K562 (cell line): ENCODE data around the gene GPC2. TPM values are rescaled to one million over a fixed set of nuclear protein-coding genes. Genes with fewer than 3 reads are reported as not detected.

Source experiments
- BRCA1 ChIP-seq, 2 experiments: fragments of 450-650 bp in 1 of 2; sonication (generic) in 1 of 2; formaldehyde crosslinking in 1 of 2; IDR thresholded peaks; 2 replicates each; pipeline versions ENCODE4 v1.5.0 to v1.6.1; 2017 to 2020; ENCODE audit warnings: mild to moderate bottlenecking in 1 of 2, missing genetic modification reagents in 1 of 2
- CBFB ChIP-seq: sonication (generic); formaldehyde crosslinking; IDR thresholded peaks from 2 replicates; pipeline ENCODE4 v1.4.0; 2020; ENCODE audit warnings: mild to moderate bottlenecking, missing genetic modification reagents
- HMGN3 ChIP-seq: IDR thresholded peaks from 2 replicates; pipeline ENCODE4 v1.6.1; 2011; ENCODE audit warnings: borderline replicate concordance, low read depth, mild to moderate bottlenecking, mixed read lengths, low read length; ENCODE audit not compliant: insufficient read length; ENCODE audit errors: extremely low read depth
- POLR2G ChIP-seq: fragments of 200-400 bp; formaldehyde crosslinking; IDR thresholded peaks from 2 replicates; pipeline ENCODE4 v1.6.1; 2017; ENCODE audit warnings: low read depth, mild to moderate bottlenecking, antibody characterized with exemption, low read length, moderate library complexity
- SOX6 ChIP-seq: fragments of 450-650 bp; IDR thresholded peaks from 2 replicates; pipeline ENCODE4 v1.6.1; 2014; ENCODE audit warnings: mild to moderate bottlenecking
- XRCC3 ChIP-seq: fragments of 450-650 bp; IDR thresholded peaks from 2 replicates; pipeline ENCODE4 v1.6.1; 2017; ENCODE audit warnings: mild to moderate bottlenecking, moderate library complexity
- ZBTB8A ChIP-seq: fragments of 450-650 bp; IDR thresholded peaks from 2 replicates; pipeline ENCODE4 v1.6.1; 2018; ENCODE audit warnings: mild to moderate bottlenecking, moderate library complexity; ENCODE audit not compliant: partially characterized antibody
- ZC3H11A ChIP-seq: IDR thresholded peaks from 2 replicates; pipeline ENCODE4 v1.6.1; 2012; ENCODE audit warnings: low read depth, low read length, improper control_type of control experiment
- ZC3H4 ChIP-seq: sonication (generic); formaldehyde crosslinking; IDR thresholded peaks from 2 replicates; pipeline ENCODE4 v1.9.0; 2021; ENCODE audit warnings: missing genetic modification reagents, borderline replicate concordance
- ZNF3 ChIP-seq: fragments of 250-450 bp; sonication (Bioruptor Pico); IDR thresholded peaks from 2 replicates; pipeline ENCODE4 v1.5.0; 2021; ENCODE audit warnings: mild to moderate bottlenecking, moderate library complexity
- ZNF347 ChIP-seq: fragments of 450-650 bp; formaldehyde crosslinking; IDR thresholded peaks from 2 replicates; pipeline ENCODE4 v1.4.0; 2020; ENCODE audit warnings: low read depth, mild to moderate bottlenecking, moderate library complexity
- polyA plus RNA-seq, 8 experiments: library from polyadenylated mRNA; depleted of rRNA in 4 of 8; stranded (reverse) in 5 of 8; unstranded in 3 of 8; fragments of >200 nt; fragmentation: Nextera tagmentation in 2 of 8; fragmentation: Illumina TruSeq in 1 of 8; extraction: Ambion mirVana in 2 of 8; extraction: Trizol in 1 of 8; gene quantifications; 2 replicates each; pipeline versions ENCODE4 v1.2.1 to v1.2.3, GENCODE V29; 2011 to 2014; ENCODE audit warnings: inconsistent platforms in 1 of 8, missing spikeins in 1 of 8
- total RNA-seq, 7 experiments: library from RNA; depleted of rRNA in 6 of 7; stranded (reverse); fragments of >200 nt in 6 of 7; fragmentation: Illumina TruSeq in 2 of 7; extraction: Trizol in 2 of 7; gene quantifications; 2 replicates each; pipeline versions ENCODE4 v1.2.1 to v1.2.3, GENCODE V29; 2011 to 2021; ENCODE audit warnings: low replicate concordance in 1 of 7
- TF ChIP-seq, protein P1 (sequence below): fragments of 250-450 bp; sonication (Bioruptor Pico); IDR thresholded peaks from 2 replicates; pipeline ENCODE4 v1.9.0; 2021; ENCODE audit warnings: mild to moderate bottlenecking, inconsistent platforms
- TF ChIP-seq, protein P2 (sequence below): sonication (generic); formaldehyde crosslinking; IDR thresholded peaks from 2 replicates; pipeline ENCODE4 v1.8.1; 2023; ENCODE audit warnings: missing genetic modification reagents, mild to moderate bottlenecking, borderline replicate concordance
- TF ChIP-seq, protein P3 (sequence below): fragments of 200-400 bp; formaldehyde crosslinking; IDR thresholded peaks from 2 replicates; pipeline ENCODE4 v1.6.1; 2017; ENCODE audit warnings: mild to moderate bottlenecking, low read depth, low read length, moderate library complexity
- TF ChIP-seq, protein P4 (sequence below): fragments of 450-650 bp; formaldehyde crosslinking; IDR thresholded peaks from 2 replicates; pipeline ENCODE4 v1.4.0; 2022; ENCODE audit warnings: missing genetic modification characterization

Gene GPC2
- total and polyA plus RNA-seq, 9 of the 15 experiments (the other 6 are each of a cell fraction or from before 2014, with no cell fraction given): 0.06 to 7.7 (median 1.4) TPM; not detected in 1

DNA sequence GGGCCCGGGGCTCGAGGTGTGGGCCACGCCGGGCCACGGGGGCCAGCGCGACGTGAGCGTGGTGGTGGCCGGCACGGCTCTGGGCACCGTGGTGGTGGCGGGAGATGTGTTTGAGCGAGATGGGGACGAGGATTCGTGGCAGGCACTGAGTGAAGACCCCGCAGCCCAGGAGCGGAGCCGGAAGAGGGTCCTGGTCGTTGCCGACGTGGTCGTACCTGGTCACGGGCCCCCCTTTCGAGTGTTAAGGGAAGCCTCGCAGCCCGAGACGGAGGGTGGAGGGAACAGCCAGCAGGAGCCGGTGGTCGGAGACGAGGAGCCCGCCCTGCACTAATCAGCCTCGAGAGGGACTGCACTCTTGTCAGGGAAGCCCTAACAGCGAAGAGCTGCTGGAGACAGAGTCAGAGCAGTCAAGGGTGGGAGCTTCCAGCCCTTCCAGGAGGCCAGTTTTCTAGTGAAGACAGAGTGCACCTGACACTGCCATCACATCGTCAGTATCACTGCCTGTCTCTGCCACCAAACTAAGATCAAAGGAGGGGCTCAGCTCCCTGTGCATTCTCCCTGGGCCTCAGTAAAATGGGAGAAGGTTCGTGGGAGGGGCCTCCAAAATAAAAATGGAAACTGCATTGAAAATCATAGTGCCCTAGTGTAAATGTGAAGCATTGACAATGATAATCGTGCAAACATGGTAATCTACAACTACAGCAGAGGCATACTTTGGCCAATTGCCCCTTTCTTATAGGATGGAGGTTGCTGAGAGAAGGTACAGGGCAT lies 49.1 kb downstream of the GPC2 start (continued):
- TF ChIP-seq, protein P1, sequence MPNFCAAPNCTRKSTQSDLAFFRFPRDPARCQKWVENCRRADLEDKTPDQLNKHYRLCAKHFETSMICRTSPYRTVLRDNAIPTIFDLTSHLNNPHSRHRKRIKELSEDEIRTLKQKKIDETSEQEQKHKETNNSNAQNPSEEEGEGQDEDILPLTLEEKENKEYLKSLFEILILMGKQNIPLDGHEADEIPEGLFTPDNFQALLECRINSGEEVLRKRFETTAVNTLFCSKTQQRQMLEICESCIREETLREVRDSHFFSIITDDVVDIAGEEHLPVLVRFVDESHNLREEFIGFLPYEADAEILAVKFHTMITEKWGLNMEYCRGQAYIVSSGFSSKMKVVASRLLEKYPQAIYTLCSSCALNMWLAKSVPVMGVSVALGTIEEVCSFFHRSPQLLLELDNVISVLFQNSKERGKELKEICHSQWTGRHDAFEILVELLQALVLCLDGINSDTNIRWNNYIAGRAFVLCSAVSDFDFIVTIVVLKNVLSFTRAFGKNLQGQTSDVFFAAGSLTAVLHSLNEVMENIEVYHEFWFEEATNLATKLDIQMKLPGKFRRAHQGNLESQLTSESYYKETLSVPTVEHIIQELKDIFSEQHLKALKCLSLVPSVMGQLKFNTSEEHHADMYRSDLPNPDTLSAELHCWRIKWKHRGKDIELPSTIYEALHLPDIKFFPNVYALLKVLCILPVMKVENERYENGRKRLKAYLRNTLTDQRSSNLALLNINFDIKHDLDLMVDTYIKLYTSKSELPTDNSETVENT (CRISPR knock-in tag): 0 out of 2 replicates have a peak, but pooled peaks have one; percentile 6
- TF ChIP-seq ZC3H11A (no peak), XRCC3 (no peak), POLR2G (0 out of 2 replicates have a peak, but pooled peaks have one; percentile 31), HMGN3 (peak; percentile 12), ZNF347 (CRISPR knock-in tag) (no peak), ZNF3 (no peak), ZC3H4 (0 out of 2 replicates have a peak, but pooled peaks have one; percentile 72), CBFB (0 out of 2 replicates have a peak, but pooled peaks have one; percentile 43), SOX6 (0 out of 2 replicates have a peak, but pooled peaks have one; percentile 1), ZBTB8A (no peak), BRCA1 (IDR thresholded peaks at IDR 0.05) (no peak), BRCA1 (CRISPR knock-in tag; IDR thresholded peaks at IDR 0.05) (0 out of 2 replicates have a peak, but pooled peaks have one; percentile 32)
- TF ChIP-seq, protein P2, sequence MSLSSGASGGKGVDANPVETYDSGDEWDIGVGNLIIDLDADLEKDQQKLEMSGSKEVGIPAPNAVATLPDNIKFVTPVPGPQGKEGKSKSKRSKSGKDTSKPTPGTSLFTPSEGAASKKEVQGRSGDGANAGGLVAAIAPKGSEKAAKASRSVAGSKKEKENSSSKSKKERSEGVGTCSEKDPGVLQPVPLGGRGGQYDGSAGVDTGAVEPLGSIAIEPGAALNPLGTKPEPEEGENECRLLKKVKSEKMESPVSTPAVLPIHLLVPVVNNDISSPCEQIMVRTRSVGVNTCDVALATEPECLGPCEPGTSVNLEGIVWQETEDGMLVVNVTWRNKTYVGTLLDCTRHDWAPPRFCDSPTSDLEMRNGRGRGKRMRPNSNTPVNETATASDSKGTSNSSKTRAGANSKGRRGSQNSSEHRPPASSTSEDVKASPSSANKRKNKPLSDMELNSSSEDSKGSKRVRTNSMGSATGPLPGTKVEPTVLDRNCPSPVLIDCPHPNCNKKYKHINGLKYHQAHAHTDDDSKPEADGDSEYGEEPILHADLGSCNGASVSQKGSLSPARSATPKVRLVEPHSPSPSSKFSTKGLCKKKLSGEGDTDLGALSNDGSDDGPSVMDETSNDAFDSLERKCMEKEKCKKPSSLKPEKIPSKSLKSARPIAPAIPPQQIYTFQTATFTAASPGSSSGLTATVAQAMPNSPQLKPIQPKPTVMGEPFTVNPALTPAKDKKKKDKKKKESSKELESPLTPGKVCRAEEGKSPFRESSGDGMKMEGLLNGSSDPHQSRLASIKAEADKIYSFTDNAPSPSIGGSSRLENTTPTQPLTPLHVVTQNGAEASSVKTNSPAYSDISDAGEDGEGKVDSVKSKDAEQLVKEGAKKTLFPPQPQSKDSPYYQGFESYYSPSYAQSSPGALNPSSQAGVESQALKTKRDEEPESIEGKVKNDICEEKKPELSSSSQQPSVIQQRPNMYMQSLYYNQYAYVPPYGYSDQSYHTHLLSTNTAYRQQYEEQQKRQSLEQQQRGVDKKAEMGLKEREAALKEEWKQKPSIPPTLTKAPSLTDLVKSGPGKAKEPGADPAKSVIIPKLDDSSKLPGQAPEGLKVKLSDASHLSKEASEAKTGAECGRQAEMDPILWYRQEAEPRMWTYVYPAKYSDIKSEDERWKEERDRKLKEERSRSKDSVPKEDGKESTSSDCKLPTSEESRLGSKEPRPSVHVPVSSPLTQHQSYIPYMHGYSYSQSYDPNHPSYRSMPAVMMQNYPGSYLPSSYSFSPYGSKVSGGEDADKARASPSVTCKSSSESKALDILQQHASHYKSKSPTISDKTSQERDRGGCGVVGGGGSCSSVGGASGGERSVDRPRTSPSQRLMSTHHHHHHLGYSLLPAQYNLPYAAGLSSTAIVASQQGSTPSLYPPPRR (CRISPR knock-in tag): no peak
- TF ChIP-seq, protein P3, sequence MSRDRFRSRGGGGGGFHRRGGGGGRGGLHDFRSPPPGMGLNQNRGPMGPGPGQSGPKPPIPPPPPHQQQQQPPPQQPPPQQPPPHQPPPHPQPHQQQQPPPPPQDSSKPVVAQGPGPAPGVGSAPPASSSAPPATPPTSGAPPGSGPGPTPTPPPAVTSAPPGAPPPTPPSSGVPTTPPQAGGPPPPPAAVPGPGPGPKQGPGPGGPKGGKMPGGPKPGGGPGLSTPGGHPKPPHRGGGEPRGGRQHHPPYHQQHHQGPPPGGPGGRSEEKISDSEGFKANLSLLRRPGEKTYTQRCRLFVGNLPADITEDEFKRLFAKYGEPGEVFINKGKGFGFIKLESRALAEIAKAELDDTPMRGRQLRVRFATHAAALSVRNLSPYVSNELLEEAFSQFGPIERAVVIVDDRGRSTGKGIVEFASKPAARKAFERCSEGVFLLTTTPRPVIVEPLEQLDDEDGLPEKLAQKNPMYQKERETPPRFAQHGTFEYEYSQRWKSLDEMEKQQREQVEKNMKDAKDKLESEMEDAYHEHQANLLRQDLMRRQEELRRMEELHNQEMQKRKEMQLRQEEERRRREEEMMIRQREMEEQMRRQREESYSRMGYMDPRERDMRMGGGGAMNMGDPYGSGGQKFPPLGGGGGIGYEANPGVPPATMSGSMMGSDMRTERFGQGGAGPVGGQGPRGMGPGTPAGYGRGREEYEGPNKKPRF: no peak
- TF ChIP-seq, protein P4, sequence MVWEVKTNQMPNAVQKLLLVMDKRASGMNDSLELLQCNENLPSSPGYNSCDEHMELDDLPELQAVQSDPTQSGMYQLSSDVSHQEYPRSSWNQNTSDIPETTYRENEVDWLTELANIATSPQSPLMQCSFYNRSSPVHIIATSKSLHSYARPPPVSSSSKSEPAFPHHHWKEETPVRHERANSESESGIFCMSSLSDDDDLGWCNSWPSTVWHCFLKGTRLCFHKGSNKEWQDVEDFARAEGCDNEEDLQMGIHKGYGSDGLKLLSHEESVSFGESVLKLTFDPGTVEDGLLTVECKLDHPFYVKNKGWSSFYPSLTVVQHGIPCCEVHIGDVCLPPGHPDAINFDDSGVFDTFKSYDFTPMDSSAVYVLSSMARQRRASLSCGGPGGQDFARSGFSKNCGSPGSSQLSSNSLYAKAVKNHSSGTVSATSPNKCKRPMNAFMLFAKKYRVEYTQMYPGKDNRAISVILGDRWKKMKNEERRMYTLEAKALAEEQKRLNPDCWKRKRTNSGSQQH (CRISPR knock-in tag): no peak
